Bronchial epithelial cell (primary cell): ENCODE data around the gene MYO5A. TPM values are rescaled to one million over a fixed set of nuclear protein-coding genes. Genes with fewer than 3 reads are reported as not detected.
A peak's percentile ranks its signal among the peaks of the same experiment; 100 is the strongest.

Experiments used
- DNase-seq: peaks from one replicate; pipeline ENCODE4 v3.0.0-alpha.2; 2010; ENCODE audit warnings: low read depth
- FAIRE-seq: peaks from 2 replicates; lab custom pipeline; 2011; peaks lifted over from hg19 to GRCh38; lab: Jason Lieb, UNC
- H3K27me3 ChIP-seq: 2 replicates; pipeline ENCODE4 v1.5.1; 2011; ENCODE audit warnings: low read length; ENCODE audit not compliant: control insufficient read depth, insufficient read depth
- H3K36me3 ChIP-seq: 2 replicates; pipeline ENCODE4 v1.5.1; 2011; ENCODE audit warnings: low read length; ENCODE audit not compliant: control insufficient read depth, insufficient read depth
- H3K4me3 ChIP-seq: 2 replicates; pipeline ENCODE4 v1.5.1; 2011; ENCODE audit warnings: mild to moderate bottlenecking, low read depth, low read length, control low read depth
- total RNA-seq: library from RNA; depleted of rRNA; stranded (reverse); fragments of >200 nt; gene quantifications from 2 replicates; pipeline ENCODE4 v1.2.1, GENCODE V29; 2014
- TF ChIP-seq, protein P1 (sequence below): IDR thresholded peaks from 2 replicates; pipeline ENCODE4 v1.5.1; 2011; ENCODE audit warnings: mild to moderate bottlenecking, moderate library complexity, low read length, control low read depth, inconsistent platforms; ENCODE audit not compliant: insufficient read depth, severe bottlenecking

Gene MYO5A
- total RNA-seq, 1 donor from 2014 or later, result 29.5 TPM

DNA sequence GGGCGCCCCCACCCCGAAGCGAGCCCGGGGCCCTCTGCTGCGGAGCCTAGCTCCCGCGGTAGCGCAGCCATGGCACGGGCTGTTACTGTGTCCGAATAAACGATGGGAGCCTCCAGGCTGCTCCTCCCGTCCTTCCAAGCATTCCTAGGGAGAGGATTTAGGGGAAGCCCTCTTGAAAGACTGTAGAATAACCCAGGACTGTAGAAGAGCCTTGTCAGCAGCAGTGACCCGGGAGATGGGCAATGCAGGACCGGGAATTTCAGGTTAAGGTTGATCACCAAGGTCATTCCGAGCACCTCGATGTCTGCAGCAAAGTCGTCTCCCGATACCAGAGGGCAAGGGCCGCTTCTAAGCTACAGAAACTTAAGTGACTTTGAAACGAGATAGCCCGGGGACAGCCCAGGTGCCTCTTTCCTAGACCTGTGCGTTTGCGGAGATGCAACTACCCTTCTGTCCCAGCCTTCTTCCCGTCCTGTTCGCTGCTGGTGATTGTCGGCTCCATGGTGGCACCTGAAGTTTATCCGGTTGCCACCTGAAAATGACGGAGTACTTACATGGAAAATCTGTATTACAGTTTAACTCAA is 753 bp upstream of the MYO5A start:
- no peaks in the 10 kb centered on the region for H3K27me3 ChIP-seq
- FAIRE-seq (no peak), DNase-seq (no peak)
- H3K4me3 ChIP-seq, result peak overlapping the region; percentile 66
- TF ChIP-seq, protein P1, sequence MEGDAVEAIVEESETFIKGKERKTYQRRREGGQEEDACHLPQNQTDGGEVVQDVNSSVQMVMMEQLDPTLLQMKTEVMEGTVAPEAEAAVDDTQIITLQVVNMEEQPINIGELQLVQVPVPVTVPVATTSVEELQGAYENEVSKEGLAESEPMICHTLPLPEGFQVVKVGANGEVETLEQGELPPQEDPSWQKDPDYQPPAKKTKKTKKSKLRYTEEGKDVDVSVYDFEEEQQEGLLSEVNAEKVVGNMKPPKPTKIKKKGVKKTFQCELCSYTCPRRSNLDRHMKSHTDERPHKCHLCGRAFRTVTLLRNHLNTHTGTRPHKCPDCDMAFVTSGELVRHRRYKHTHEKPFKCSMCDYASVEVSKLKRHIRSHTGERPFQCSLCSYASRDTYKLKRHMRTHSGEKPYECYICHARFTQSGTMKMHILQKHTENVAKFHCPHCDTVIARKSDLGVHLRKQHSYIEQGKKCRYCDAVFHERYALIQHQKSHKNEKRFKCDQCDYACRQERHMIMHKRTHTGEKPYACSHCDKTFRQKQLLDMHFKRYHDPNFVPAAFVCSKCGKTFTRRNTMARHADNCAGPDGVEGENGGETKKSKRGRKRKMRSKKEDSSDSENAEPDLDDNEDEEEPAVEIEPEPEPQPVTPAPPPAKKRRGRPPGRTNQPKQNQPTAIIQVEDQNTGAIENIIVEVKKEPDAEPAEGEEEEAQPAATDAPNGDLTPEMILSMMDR, result no peak
- no peaks in the 10 kb centered on the region for H3K36me3 ChIP-seq

DNA sequence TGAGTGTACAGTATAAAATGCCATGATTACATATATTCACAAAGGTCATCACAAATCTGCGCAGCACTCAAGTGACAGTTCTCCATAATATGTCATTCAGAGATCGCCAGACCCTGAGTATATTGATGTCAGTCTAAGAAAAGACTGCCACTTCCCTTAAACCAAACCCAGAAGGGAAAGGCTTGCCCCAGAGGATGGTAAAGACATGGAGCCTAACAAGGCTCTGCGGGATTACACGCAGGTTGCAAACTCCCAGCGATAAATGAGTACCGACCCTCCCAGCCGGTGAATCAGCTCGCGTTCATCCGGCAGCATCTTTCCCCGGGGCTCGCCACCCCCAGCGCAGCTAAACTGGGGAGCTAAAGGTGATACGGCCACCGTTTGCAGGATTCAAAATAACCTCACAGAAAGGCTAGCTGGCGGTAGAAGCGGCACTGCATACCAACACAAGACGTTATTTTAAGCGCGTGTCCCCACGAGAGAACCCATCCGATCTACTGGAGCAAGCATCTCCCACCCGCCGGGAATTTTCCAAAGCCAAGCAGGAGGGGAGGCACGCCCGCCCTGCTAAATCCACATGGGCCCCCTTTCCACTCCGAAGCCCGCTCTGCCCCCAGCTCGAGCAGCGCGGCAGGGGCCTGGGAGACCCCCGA is 643 bp downstream of the MYO5A start:
- no peak for DNase-seq
- TF ChIP-seq, protein P1, result no peak
- no peaks in the 10 kb centered on the region for H3K27me3 ChIP-seq
- no peak for FAIRE-seq
- peak overlapping the region; percentile 66 for H3K4me3 ChIP-seq
- H3K36me3 ChIP-seq, result no peaks in the 10 kb centered on the region

DNA sequence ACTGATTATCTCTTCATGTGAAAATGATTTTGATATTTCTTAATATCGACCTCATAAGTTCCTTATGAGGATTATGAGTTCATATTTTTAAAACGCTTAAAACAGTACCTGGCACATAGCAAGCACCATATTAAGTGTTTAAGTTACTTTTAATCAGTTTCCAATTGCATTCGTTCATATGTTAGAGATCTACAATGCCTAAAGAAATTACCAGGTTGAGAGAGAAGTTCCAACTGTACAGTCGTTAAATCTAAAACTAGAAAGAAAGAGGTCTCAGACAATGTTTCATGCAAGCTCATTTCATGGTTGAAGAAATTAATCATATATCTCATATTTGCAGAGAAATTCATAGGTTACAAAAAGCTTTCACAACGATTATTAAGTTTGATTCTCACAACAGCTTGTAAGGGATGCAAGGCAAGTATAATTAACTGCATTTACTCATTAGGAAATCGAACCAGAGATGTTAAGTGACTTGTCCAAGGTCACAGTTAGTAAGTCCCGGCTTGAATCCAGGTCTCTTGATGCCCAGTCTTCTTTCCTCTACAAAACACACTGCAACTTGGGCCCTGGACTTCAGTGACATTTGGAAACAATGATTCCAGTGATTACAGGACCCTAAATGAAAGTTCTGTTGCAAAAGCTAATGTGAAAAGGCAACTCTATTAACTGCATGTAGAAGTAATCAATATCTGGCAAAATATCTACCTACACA is 1.3 kb downstream of the MYO5A start:
- Histone ChIP-seq H3K4me3 (no peak overlapping the region), H3K36me3 (no peaks in the 10 kb centered on the region), H3K27me3 (no peaks in the 10 kb centered on the region)
- FAIRE-seq (no peak), DNase-seq (no peak)
- TF ChIP-seq, protein P1, result no peak

DNA sequence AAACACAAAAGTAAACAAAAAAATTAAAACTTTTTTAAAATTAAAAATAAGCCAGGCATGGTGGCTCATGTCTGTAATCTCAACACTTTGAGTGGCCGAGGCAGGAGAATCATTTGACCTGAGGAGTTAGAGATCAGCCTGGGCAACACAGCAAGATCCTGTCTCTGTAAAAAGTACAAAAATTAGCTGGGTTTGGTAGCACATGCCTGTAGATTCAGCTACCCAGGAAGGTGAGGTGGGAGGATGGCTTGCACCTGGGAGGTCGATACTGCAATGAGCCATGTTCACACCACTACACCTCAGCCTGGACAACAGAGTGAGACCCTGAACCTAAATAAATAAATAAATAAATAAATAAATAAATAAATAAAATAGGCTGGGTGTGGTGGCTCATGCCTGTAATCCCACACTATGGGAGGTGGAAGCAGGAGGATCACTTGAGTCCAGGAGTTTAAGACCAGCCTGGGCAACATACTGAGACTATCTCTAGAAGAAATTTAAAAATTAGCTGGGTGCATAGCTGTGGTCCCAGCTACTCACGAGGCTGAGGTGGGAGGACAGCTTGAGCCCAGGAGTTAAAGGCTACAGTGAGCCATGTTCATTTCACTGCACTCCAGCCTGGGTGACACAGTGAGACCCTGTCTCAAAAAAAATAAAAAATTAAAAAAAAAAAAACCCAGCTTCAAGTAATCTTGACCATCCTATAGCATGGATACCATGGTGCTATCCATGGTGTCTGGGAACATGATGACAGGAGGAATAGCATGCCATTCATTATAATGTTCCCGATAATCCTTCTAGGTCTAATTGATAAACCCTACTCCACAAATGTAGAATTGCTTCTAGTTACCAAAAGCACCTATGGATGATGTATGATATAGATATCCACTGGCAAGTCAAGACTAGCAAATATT is 4.2 kb downstream of the MYO5A start:
- no peak overlapping the region for H3K4me3 ChIP-seq
- no peaks in the 10 kb centered on the region for H3K36me3 ChIP-seq
- no peaks in the 10 kb centered on the region for H3K27me3 ChIP-seq
- DNase-seq, result no peak
- TF ChIP-seq, protein P1, result no peak
- FAIRE-seq, result no peak

DNA sequence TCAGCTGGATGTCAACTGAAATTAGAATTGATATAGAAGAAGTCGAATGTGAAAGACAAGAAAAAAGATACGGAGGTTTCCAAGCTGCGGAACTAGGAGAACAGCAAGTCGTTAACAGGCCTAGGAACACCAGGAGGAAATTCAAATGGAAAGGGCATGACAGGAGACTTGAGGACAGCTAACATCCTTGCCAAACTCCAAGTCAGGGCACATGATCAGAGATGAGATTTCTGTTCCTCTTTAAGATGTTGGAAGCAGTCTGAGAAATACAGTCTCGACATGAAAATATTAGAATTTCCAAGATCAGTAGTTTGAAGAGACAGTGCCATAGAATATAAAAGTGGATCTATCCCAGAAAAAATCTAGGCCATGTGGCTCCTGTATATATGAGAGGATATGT is 5.0 kb downstream of the MYO5A start:
- no peak for DNase-seq
- TF ChIP-seq, protein P1, result no peak
- Histone ChIP-seq H3K4me3 (no peak overlapping the region), H3K27me3 (no peaks in the 10 kb centered on the region), H3K36me3 (no peaks in the 10 kb centered on the region)
- FAIRE-seq, result no peak
